ENCODE results near the gene SLC40A1.

Gene SLC40A1

GRCh38 chr2:189561371-189562038 is 19.1 kb downstream of the SLC40A1 start:
- no peak for DNase-seq

- no peak for DNase-seq
Observed at GRCh38 chr2:189560273-189560586, 20.4 kb downstream of the SLC40A1 start.

GRCh38 chr2:189559579-189560272 is 20.9 kb downstream of the SLC40A1 start:
- no peak for DNase-seq

GRCh38 chr2:189558516-189559272 is 21.9 kb downstream of the SLC40A1 start:
- no peak for DNase-seq

- no peak for DNase-seq
Observed at GRCh38 chr2:189557373-189557772, 23.2 kb downstream of the SLC40A1 start.

- DNase-seq = no peak
Observed at GRCh38 chr2:189556526-189556925, 24.1 kb downstream of the SLC40A1 start.

- no peak for DNase-seq
Observed at GRCh38 chr2:189555232-189555631, 25.4 kb downstream of the SLC40A1 start.

- no peak for DNase-seq
Observed at GRCh38 chr2:189553504-189554088, 27.0 kb downstream of the SLC40A1 start.

- DNase-seq = no peak
Observed at GRCh38 chr2:189552991-189553404, 27.6 kb downstream of the SLC40A1 start.

GRCh38 chr2:189552334-189552990 is 28.1 kb downstream of the SLC40A1 start:
- DNase-seq = no peak

- DNase-seq = no peak
Observed at GRCh38 chr2:189551808-189552207, 28.8 kb downstream of the SLC40A1 start.

- no peak for DNase-seq
Observed at GRCh38 chr2:189549449-189549832, 31.1 kb downstream of the SLC40A1 start.

- DNase-seq = no peak
Observed at GRCh38 chr2:189548666-189549448, 31.7 kb downstream of the SLC40A1 start.

- DNase-seq = no peak
Observed at GRCh38 chr2:189545418-189545817, 35.2 kb downstream of the SLC40A1 start.

GRCh38 chr2:189544318-189545042 is 36.1 kb downstream of the SLC40A1 start:
- no peak for DNase-seq

GRCh38 chr2:189543367-189543766 is 37.2 kb downstream of the SLC40A1 start:
- no peak for DNase-seq

- no peak for DNase-seq
Observed at GRCh38 chr2:189542145-189542882, 38.3 kb downstream of the SLC40A1 start.

GRCh38 chr2:189541591-189541990 is 39.0 kb downstream of the SLC40A1 start:
- DNase-seq = no peak

GRCh38 chr2:189540551-189540950 is 40.0 kb downstream of the SLC40A1 start:
- no peak for DNase-seq

GRCh38 chr2:189538402-189538801 is 42.2 kb downstream of the SLC40A1 start:
- DNase-seq = no peak

GRCh38 chr2:189536830-189537229 is 43.8 kb downstream of the SLC40A1 start:
- DNase-seq = no peak

Data from stimulated activated CD4-positive, alpha-beta T cell treated with anti-CD3 and anti-CD28 coated beads, Interleukin-2, amount 100 ng/mL, for 24 hours (primary cell).